Stimulated activated CD8-positive, alpha-beta memory T cell treated with anti-CD3 and anti-CD28 coated beads, Interleukin-7, amount 100 ng/mL, for 4 hours (primary cell): ENCODE measurements around the gene SPR.
"Not testable (repeated sequence)": the region's sequence is repeated elsewhere in the genome, so short reads cannot be mapped to it uniquely, and the experiment has no call there.

Experiments used
- DNase-seq, 2 donors: peaks; one replicate each; pipeline ENCODE4 v3.0.0-alpha.2; 2020; ENCODE audit warnings: low read depth in 2 of 2

Gene SPR

GRCh38 chr2:72888438-72889202, 1.4 kb downstream of the SPR start:
- no peak for DNase-seq

GRCh38 chr2:72889991-72890390, 2.8 kb downstream of the SPR start:
- DNase-seq: no peak

- no peak for DNase-seq
These were observed 4.0 kb downstream of the SPR start for GRCh38 chr2:72891091-72891818.

- peak in 1 of 2 donors; percentile 42 for DNase-seq
These were observed 5.4 kb downstream of the SPR start for GRCh38 chr2:72892506-72893173.

GRCh38 chr2:72893594-72894319, 6.5 kb downstream of the SPR start:
- no peak for DNase-seq

GRCh38 chr2:72894514-72894913, 7.3 kb downstream of the SPR start:
- DNase-seq: no peak

- DNase-seq: no peak
These were observed 7.9 kb downstream of the SPR start for GRCh38 chr2:72895154-72895553.

- no peak for DNase-seq
These were observed 8.6 kb downstream of the SPR start for GRCh38 chr2:72895759-72896281.

GRCh38 chr2:72896446-72896845, 9.2 kb downstream of the SPR start:
- no peak for DNase-seq

GRCh38 chr2:72897785-72898584, 10.8 kb downstream of the SPR start:
- DNase-seq: no peak

- no peak for DNase-seq
These were observed 11.3 kb downstream of the SPR start for GRCh38 chr2:72898585-72898906.

GRCh38 chr2:72900191-72900825, 13.1 kb downstream of the SPR start:
- no peak for DNase-seq

GRCh38 chr2:72901426-72901825, 14.2 kb downstream of the SPR start:
- DNase-seq: no peak

GRCh38 chr2:72907369-72907768, 20.2 kb downstream of the SPR start:
- not testable (repeated sequence) for DNase-seq

GRCh38 chr2:72908741-72909140, 21.5 kb downstream of the SPR start:
- no peak for DNase-seq

GRCh38 chr2:72911256-72911655, 24.0 kb downstream of the SPR start:
- no peak for DNase-seq

- DNase-seq: no peak
These were observed 26.4 kb downstream of the SPR start for GRCh38 chr2:72913486-72914205.

- DNase-seq: no peak
These were observed 27.0 kb downstream of the SPR start for GRCh38 chr2:72914206-72914559.

GRCh38 chr2:72914589-72915319, 27.5 kb downstream of the SPR start:
- no peak for DNase-seq
